Measurements from ENCODE around the gene CLDND2. TPM values are rescaled to one million over a fixed set of nuclear protein-coding genes. Genes with fewer than 3 reads are reported as not detected.

CLDND2 gene
- total and polyA plus RNA-seq, 2 of the 8 experiments (the other 6 are each of a cell fraction or from before 2014, with no cell fraction given): 0.21 to 0.56 TPM

DNA sequence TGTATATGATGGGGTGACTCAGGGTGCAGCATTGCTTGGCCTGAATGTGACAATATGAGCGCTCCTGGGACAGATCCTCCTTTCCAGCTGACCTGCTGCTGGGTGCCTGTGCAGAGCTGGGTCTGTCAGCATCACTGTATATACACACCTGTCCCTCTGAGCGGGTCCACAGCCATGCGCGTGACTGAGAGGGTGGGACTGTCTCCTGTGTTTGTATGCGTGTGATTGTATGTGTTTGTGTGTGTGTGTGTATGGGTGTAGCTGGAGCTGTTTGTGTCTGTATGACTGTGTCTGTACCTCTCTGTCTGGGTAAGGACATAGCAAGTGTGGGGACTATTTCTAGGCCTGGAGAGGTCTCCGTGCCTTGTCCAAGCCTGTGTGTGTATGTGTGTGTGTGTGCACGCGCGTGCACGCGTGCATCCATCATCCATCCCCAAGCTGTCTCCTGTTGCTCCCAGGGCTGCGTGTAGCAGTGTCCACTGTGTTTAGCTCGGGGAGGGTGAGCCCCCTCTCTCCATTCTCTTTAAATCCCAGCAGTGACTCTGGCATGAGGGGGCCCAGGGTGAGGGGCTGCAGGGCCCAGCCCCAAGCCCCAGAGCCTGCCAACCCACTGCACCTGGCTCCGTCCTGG, 49.0 kb downstream of the CLDND2 start (continued):
- TF ChIP-seq, protein P1, sequence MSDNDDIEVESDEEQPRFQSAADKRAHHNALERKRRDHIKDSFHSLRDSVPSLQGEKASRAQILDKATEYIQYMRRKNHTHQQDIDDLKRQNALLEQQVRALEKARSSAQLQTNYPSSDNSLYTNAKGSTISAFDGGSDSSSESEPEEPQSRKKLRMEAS (IDR thresholded peaks at IDR 0.05): no peak
- no peak for TF ChIP-seq ASH2L (IDR thresholded peaks at IDR 0.05; ENCODE audit: low read length)

Measured in H1 (cell line).